GM12865 (cell line): ENCODE measurements around the gene C5orf47.
"Not testable (repeated sequence)": the region's sequence is repeated elsewhere in the genome, so short reads cannot be mapped to it uniquely, and the experiment has no call there.

Experiments
- DNase-seq: peaks from one replicate; pipeline ENCODE4 v3.0.0; 2010; ENCODE audit warnings: low read depth
- H3K4me3 ChIP-seq: 2 replicates; pipeline ENCODE4 v1.5.1; 2011; ENCODE audit warnings: mild to moderate bottlenecking, low read depth, low read length, control low read depth
- CTCF ChIP-seq: IDR thresholded peaks from 2 replicates; pipeline ENCODE4 v1.5.1; 2011; ENCODE audit warnings: low read length, control low read depth, low read depth, inconsistent platforms; ENCODE audit not compliant: insufficient read depth; ENCODE audit errors: missing control alignments

The C5orf47 gene

GRCh38 chr5:174008922-174009321, 20.0 kb downstream of the C5orf47 start:
- DNase-seq, result no peak
- no peak for TF ChIP-seq CTCF
- H3K4me3 ChIP-seq, result no peak overlapping the region

- DNase-seq, result no peak
- TF ChIP-seq CTCF, result no peak
- no peak overlapping the region for H3K4me3 ChIP-seq
Observed at GRCh38 chr5:174010365-174010764, 21.4 kb downstream of the C5orf47 start.

- no peak for TF ChIP-seq CTCF
- no peak for DNase-seq
- H3K4me3 ChIP-seq, result no peak overlapping the region
Observed at GRCh38 chr5:174011441-174011840, 22.5 kb downstream of the C5orf47 start.

- peak; percentile 64 for TF ChIP-seq CTCF
- not testable (repeated sequence) for H3K4me3 ChIP-seq
- DNase-seq, result peak; percentile 63
Observed at GRCh38 chr5:174020069-174020927, 31.3 kb downstream of the C5orf47 start.

GRCh38 chr5:174020928-174021304, 31.9 kb downstream of the C5orf47 start:
- no peak overlapping the region for H3K4me3 ChIP-seq
- no peak for TF ChIP-seq CTCF
- no peak for DNase-seq

- no peak for TF ChIP-seq CTCF
- no peak overlapping the region for H3K4me3 ChIP-seq
- DNase-seq, result no peak
Observed at GRCh38 chr5:174022384-174023095, 33.6 kb downstream of the C5orf47 start.
